ENCODE results near the gene AGRP. TPM values are rescaled to one million over a fixed set of nuclear protein-coding genes. Genes with fewer than 3 reads are reported as not detected.
"Not testable (repeated sequence)": the region's sequence is repeated elsewhere in the genome, so short reads cannot be mapped to it uniquely, and the experiment has no call there.

AGRP gene
- total RNA-seq, 4 donors from 2014 or later: not detected

- no peaks in the 10 kb centered on the region for H3K9me3 ChIP-seq
- intact Hi-C loops (cut with DNase I; ENCODE audit: low total_unique reads) (no loop called here), in situ Hi-C loops (cut with MboI; ENCODE audit: low pct_ligation_motif_present in 1 of 4, low pct_unique_long_range_greater_than_20kb in 1 of 4, low sequenced_read_pairs in 3 of 4) (no loop called here)
- H3K4me1 ChIP-seq: peaks cover 4 to 18% (median 9%) of the 10 kb centered on the region in 4 donors
- peak overlapping the region in 3 of 4 donors; percentile 24 to 77 (median 37) for H3K27ac ChIP-seq
- WGBS, 2 donors (ENCODE audit: low coverage in 1 of 2): 67 to 100% methylated on average over 1 to 11 of the region's 11 CpGs
- no peaks in the 10 kb centered on the region for H3K27me3 ChIP-seq
- DNase-seq: peak; percentile 28
- H3K4me3 ChIP-seq: no peak overlapping the region
- H3K36me3 ChIP-seq: no peaks in the 10 kb centered on the region
- TF ChIP-seq CTCF (IDR thresholded peaks at IDR 0.05): no peak
- no peak for TF ChIP-seq POLR2AphosphoS5 (IDR thresholded peaks at IDR 0.05)
- TF ChIP-seq POLR2A (IDR thresholded peaks at IDR 0.05): no peak
- TF ChIP-seq EP300 (IDR thresholded peaks at IDR 0.05; ENCODE audit: low read depth): no peak
Measured at GRCh38 chr16:67517661-67518423, 34.5 kb upstream of the AGRP start.

DNA sequence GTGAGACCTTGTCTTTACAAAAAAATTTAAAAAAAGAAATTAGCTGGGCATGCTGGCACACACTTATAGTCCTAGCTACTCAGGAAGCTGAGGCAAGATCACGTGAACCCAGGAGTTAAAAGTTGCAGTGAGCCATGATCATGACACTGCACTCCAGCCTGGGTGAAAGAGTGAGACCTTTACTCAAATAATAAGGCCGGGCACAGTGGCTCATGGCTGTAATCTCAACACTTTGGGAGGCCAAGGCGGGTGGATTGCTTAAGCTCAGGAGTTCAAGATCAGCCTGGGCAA, 33.8 kb upstream of the AGRP start:
- Histone ChIP-seq H3K27me3 (no peaks in the 10 kb centered on the region), H3K27ac (peak overlapping the region in 2 of 4 donors; percentile 37 to 55), H3K9me3 (no peaks in the 10 kb centered on the region), H3K4me1 (peaks cover 4 to 18% (median 9%) of the 10 kb centered on the region in 4 donors), H3K4me3 (no peak overlapping the region), H3K36me3 (no peaks in the 10 kb centered on the region)
- intact Hi-C loops (cut with DNase I; ENCODE audit: low total_unique reads) (no loop called here), in situ Hi-C loops (cut with MboI; ENCODE audit: low pct_ligation_motif_present in 1 of 4, low pct_unique_long_range_greater_than_20kb in 1 of 4, low sequenced_read_pairs in 3 of 4) (no loop called here)
- no peak for DNase-seq
- TF ChIP-seq POLR2AphosphoS5 (IDR thresholded peaks at IDR 0.05) (no peak), CTCF (IDR thresholded peaks at IDR 0.05) (no peak), EP300 (IDR thresholded peaks at IDR 0.05; ENCODE audit: low read depth) (no peak), POLR2A (IDR thresholded peaks at IDR 0.05) (no peak)
- WGBS, 2 donors (ENCODE audit: low coverage in 1 of 2): 78 to 83% methylated on average over 3 of the region's 3 CpGs

DNA sequence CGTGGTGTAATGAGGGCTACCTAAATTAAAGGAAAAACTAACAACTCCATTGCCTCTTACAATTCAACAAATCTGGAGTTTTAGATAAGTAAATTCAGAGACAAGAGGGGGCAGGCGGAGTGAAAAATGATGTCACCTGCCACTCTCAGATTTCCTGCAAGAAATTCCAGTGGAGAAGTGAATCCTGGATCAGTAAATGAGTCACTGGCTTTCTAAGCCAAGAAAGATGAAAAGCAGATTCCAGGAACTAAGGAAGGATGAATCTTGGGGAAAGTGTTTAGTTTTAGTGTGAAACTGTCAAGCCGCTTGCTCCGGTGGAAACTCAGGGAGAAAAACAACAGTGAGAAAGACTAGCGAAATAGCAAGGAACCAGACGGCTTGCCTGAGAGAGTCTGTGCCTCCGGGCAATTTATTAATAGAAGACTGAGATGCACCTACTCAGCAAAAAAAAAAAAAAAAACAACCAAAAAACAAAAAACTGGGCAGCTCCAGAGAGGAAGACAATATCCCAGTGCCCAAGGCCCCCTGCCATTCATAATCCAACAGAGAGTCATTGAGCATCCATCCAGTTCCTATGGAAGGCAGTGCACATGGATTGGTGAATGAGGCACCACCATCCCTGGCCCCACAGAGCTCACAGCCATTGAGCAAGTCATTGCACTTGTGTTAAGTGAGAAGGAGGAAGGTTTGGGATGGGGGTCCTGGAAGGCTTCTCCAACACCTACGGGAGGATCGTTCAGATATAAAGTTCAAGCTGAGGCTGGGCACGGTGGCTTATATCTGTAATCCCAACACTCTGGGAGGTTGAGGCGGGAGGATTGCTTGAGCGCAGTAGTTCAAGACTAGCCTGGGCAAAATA, 33.2 kb upstream of the AGRP start:
- intact Hi-C loops (cut with DNase I; ENCODE audit: low total_unique reads): no loop called here
- Histone ChIP-seq H3K36me3 (no peaks in the 10 kb centered on the region), H3K27me3 (no peaks in the 10 kb centered on the region), H3K4me1 (peaks cover under 1 to 14% (median 5%) of the 10 kb centered on the region in 4 donors), H3K4me3 (no peak overlapping the region), H3K9me3 (no peaks in the 10 kb centered on the region), H3K27ac (peak overlapping the region in 2 of 4 donors; percentile 34 to 55)
- peak in 1 of 3 donors; percentile 17 for TF ChIP-seq POLR2AphosphoS5 (IDR thresholded peaks at IDR 0.05)
- TF ChIP-seq POLR2A (IDR thresholded peaks at IDR 0.05): no peak
- WGBS, 2 donors (ENCODE audit: low coverage in 1 of 2): 81 to 88% methylated on average over 6 to 12 of the region's 12 CpGs
- no peak for DNase-seq
- in situ Hi-C loops (cut with MboI; ENCODE audit: low pct_ligation_motif_present in 1 of 4, low pct_unique_long_range_greater_than_20kb in 1 of 4, low sequenced_read_pairs in 3 of 4): no loop called here

DNA sequence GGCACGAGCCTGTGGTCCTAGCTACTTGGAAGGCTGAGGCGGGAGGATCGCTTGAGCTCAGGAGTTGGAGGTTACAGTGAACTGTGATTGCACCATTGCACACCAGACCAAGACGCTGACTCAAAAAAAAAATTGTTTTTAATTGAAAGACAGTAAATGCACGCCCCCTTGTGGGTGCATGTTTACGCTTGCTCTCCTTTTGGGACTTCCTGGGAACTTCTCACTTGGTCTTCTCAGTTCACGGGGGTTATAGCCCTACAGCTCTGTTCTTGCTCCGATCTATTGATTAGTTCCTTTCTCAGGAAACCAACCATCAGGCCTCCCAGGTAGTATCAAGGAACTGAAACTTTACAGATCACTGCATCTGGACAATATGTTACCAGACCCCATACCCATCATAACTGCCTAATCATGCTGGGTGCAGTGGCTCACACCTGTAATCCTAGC, 31.1 kb upstream of the AGRP start:
- WGBS, 2 donors (ENCODE audit: low coverage in 1 of 2): 6 to 14% methylated on average over 3 to 8 of the region's 8 CpGs
- H3K27me3 ChIP-seq: no peaks in the 10 kb centered on the region
- peak; percentile 85 for DNase-seq
- intact Hi-C loops (cut with DNase I; ENCODE audit: low total_unique reads): no loop called here
- no peak overlapping the region for H3K4me3 ChIP-seq
- peaks cover 0 to 10% (median 3%) of the 10 kb centered on the region in 4 donors for H3K4me1 ChIP-seq
- H3K9me3 ChIP-seq: no peaks in the 10 kb centered on the region
- H3K27ac ChIP-seq: no peak overlapping the region
- TF ChIP-seq CTCF (IDR thresholded peaks at IDR 0.05): peak; percentile 51 to 69 (median 63)
- TF ChIP-seq POLR2A (IDR thresholded peaks at IDR 0.05): no peak
- H3K36me3 ChIP-seq: no peaks in the 10 kb centered on the region
- in situ Hi-C loops (cut with MboI; ENCODE audit: low pct_ligation_motif_present in 1 of 4, low pct_unique_long_range_greater_than_20kb in 1 of 4, low sequenced_read_pairs in 3 of 4): no loop called here

DNA sequence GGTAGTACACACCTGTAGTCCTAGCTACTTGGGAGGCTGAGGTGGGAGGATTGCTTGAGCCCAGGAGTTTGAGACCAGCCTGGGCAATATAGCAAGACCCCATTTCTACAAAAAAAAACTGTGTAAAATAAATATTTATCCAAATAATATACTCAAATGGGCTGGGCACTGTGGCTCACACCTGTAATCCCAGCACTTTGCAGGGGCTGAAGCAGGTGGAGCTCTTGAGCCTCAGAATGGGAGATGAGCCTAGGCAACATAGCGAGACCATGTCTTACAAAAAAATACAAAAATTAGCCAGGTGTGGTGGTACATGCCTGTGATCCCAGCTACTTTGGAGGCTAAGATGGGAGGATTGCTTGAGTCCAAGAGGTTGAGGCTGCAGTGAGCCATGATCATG, 30.5 kb upstream of the AGRP start:
- H3K36me3 ChIP-seq; H3K27ac ChIP-seq; H3K4me3 ChIP-seq; DNase-seq; H3K27me3 ChIP-seq; H3K9me3 ChIP-seq; intact Hi-C loops (cut with DNase I; ENCODE audit: low total_unique reads); in situ Hi-C loops (cut with MboI; ENCODE audit: low pct_ligation_motif_present in 1 of 4, low pct_unique_long_range_greater_than_20kb in 1 of 4, low sequenced_read_pairs in 3 of 4): not testable (repeated sequence)
- peaks cover 0 to 10% (median 3%) of the 10 kb centered on the region in 4 donors for H3K4me1 ChIP-seq
- WGBS, 2 donors (ENCODE audit: low coverage in 1 of 2): 60 to 84% methylated on average over 1 of the region's 1 CpG

Data from transverse colon (tissue), 4 donors.